Measurements from ENCODE around the gene FAM110A. TPM values are rescaled to one million over a fixed set of nuclear protein-coding genes. Genes with fewer than 3 reads are reported as not detected.

FAM110A gene
- total RNA-seq, 2 donors from 2014 or later: 7.0 to 8.2 TPM

DNA sequence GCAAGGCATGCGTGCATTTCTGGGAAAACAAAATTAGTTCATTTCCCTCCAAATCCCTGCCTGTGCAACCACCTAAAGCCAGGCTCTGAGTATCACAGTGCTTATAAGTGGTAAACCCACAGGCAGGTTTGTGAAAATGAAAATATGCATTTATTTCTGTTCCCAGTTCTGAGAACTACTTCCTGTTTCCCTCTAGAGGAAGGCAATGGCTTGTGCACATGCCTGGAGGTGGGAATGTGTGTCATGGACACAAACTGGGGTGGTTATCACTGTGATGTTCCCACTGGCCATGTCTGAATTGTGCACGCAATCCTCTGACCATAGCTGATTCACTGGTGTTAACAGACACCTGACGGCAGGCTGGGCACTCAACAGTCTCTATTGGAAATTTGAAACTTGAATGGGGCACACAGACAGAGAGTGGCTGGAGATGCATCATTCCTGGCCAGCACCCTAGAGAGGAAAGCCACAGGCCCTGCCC is 26.3 kb downstream of the FAM110A start:
- 54 to 56% methylated on average over 3 of the region's 3 CpGs for WGBS, 2 donors
- Histone ChIP-seq H3K27me3 (no peaks in the 10 kb centered on the region), H3K36me3 (replicated peaks in 1 of 2; ENCODE audit: insufficient read depth in 1 of 2, low read depth in 2 of 2) (no peaks in the 10 kb centered on the region), H3K27ac (no peak overlapping the region), H3K9me3 (no peaks in the 10 kb centered on the region), H3K4me3 (no peak overlapping the region), H3K4me1 (no peaks in the 10 kb centered on the region)
- no peak for DNase-seq
- TF ChIP-seq POLR2A (IDR thresholded peaks at IDR 0.05): no peak
- TF ChIP-seq, protein P1, sequence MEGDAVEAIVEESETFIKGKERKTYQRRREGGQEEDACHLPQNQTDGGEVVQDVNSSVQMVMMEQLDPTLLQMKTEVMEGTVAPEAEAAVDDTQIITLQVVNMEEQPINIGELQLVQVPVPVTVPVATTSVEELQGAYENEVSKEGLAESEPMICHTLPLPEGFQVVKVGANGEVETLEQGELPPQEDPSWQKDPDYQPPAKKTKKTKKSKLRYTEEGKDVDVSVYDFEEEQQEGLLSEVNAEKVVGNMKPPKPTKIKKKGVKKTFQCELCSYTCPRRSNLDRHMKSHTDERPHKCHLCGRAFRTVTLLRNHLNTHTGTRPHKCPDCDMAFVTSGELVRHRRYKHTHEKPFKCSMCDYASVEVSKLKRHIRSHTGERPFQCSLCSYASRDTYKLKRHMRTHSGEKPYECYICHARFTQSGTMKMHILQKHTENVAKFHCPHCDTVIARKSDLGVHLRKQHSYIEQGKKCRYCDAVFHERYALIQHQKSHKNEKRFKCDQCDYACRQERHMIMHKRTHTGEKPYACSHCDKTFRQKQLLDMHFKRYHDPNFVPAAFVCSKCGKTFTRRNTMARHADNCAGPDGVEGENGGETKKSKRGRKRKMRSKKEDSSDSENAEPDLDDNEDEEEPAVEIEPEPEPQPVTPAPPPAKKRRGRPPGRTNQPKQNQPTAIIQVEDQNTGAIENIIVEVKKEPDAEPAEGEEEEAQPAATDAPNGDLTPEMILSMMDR (IDR thresholded peaks at IDR 0.05): no peak
- intact Hi-C loops (cut with DNase I): no loop called here
- ATAC-seq: no peak

DNA sequence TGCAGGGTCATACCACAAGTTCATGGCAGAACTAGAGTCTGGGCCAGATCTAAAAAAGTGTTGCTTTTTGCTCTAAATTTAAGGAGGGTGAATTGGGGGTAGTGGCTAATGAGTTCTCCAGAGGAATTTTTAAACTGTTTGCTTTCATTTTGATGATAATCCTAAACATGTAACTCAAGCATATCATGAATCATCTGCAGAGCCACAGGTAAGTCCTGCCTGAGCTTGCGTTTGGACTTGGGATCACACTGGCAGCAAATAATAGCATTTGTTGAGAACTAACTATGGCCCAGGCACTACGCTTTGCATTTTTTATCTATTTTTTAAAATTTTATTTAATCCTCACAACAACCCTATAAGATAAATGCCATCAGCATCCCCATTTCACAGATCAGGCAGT is 27.4 kb downstream of the FAM110A start:
- TF ChIP-seq POLR2A (IDR thresholded peaks at IDR 0.05): no peak
- TF ChIP-seq, protein P1 (IDR thresholded peaks at IDR 0.05): no peak
- H3K27ac ChIP-seq: no peak overlapping the region
- intact Hi-C loops (cut with DNase I): no loop called here
- no peak overlapping the region for H3K4me3 ChIP-seq
- no peaks in the 10 kb centered on the region for H3K4me1 ChIP-seq
- H3K36me3 ChIP-seq (replicated peaks in 1 of 2; ENCODE audit: insufficient read depth in 1 of 2, low read depth in 2 of 2): no peaks in the 10 kb centered on the region
- H3K27me3 ChIP-seq: no peaks in the 10 kb centered on the region
- 88 to 94% methylated on average over 2 of the region's 2 CpGs for WGBS, 2 donors
- H3K9me3 ChIP-seq: no peaks in the 10 kb centered on the region
- no peak for DNase-seq
- no peak for ATAC-seq

DNA sequence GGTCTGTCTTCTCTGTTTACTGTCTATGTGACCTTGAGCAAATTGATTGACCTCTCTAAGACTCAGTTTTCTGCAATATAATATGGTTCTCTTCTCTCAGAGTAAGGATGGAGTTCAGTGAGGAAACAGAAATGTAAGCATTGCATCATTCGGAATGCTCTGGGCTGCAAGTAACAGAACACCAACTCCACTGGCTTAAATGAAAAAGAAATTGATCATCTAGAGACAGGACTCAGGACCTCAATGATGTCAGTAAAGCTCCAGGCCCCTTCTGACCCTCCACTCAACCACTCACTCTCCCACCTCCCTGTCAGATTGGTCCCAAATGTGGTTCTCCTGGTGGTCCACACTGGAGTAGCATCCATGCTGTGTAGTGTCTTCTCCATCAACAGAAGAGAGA is 31.9 kb downstream of the FAM110A start:
- DNase-seq (no peak), ATAC-seq (no peak)
- no peaks in the 10 kb centered on the region for H3K27me3 ChIP-seq
- 86% methylated on average over 1 of the region's 1 CpG for WGBS, 2 donors
- intact Hi-C loops (cut with DNase I): no loop called here
- no peak overlapping the region for H3K4me3 ChIP-seq
- no peaks in the 10 kb centered on the region for H3K9me3 ChIP-seq
- no peaks in the 10 kb centered on the region for H3K36me3 ChIP-seq (replicated peaks in 1 of 2; ENCODE audit: insufficient read depth in 1 of 2, low read depth in 2 of 2)
- H3K4me1 ChIP-seq: no peaks in the 10 kb centered on the region
- no peak for TF ChIP-seq POLR2A (IDR thresholded peaks at IDR 0.05)
- TF ChIP-seq, protein P1 (IDR thresholded peaks at IDR 0.05): no peak
- no peak overlapping the region for H3K27ac ChIP-seq

DNA sequence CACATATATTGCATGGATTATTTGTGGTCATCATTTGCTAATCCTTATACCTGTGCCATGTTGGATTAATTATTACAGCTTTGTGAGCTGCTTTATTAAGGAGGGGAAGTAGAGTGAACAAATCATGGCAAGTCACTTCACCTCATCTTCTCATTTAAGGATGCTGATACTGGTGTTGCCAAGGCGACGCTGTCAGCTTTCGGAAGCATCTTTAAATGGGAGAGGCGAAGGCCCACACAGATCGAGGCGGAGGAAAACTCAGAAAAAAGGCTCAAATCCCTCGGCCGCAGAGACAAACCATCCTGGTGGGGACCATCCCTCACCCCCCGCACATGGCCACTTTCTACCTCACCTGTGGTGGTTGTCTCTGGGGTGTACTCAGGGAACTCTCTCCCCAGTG is 34.8 kb downstream of the FAM110A start:
- ATAC-seq (no peak), DNase-seq (no peak)
- Histone ChIP-seq H3K36me3 (replicated peaks in 1 of 2; ENCODE audit: insufficient read depth in 1 of 2, low read depth in 2 of 2) (no peaks in the 10 kb centered on the region), H3K9me3 (no peaks in the 10 kb centered on the region), H3K27me3 (no peaks in the 10 kb centered on the region), H3K4me1 (no peaks in the 10 kb centered on the region), H3K4me3 (no peak overlapping the region), H3K27ac (no peak overlapping the region)
- 81 to 89% methylated on average over 9 of the region's 9 CpGs for WGBS, 2 donors
- intact Hi-C loops (cut with DNase I): no loop called here
- TF ChIP-seq, protein P1 (IDR thresholded peaks at IDR 0.05): no peak
- no peak for TF ChIP-seq POLR2A (IDR thresholded peaks at IDR 0.05)

DNA sequence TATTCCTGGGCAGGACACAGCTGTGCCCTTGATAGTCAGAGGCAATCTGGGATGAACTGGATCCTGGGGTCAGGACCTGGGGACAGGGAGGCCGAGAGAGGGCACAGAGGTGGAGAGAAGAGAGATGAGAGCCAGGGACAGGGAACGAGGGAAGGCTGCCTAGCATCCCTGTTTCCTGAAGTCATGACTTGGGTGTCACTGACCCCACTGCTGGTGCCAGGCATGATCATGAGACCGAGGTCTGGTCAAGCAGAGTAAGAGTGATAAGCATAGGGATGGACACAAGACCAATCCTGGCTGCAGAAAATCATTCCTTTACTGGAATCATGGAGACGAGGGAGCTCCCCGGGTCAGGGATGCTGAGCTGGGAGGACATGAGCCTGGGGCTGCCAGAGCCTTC is 36.1 kb downstream of the FAM110A start:
- intact Hi-C loops (cut with DNase I): no loop called here
- no peak for ATAC-seq
- H3K27me3 ChIP-seq: no peaks in the 10 kb centered on the region
- no peak overlapping the region for H3K27ac ChIP-seq
- TF ChIP-seq, protein P1 (IDR thresholded peaks at IDR 0.05): no peak
- H3K4me3 ChIP-seq: no peak overlapping the region
- no peaks in the 10 kb centered on the region for H3K9me3 ChIP-seq
- H3K36me3 ChIP-seq (replicated peaks in 1 of 2; ENCODE audit: insufficient read depth in 1 of 2, low read depth in 2 of 2): no peaks in the 10 kb centered on the region
- 59 to 67% methylated on average over 5 of the region's 5 CpGs for whole genome bisulfite sequencing, 2 donors
- no peaks in the 10 kb centered on the region for H3K4me1 ChIP-seq
- no peak for DNase-seq

Measured in body of pancreas (tissue), 4 donors.